ENCODE results near the gene GSDMA.
"Not testable (repeated sequence)": the region's sequence is repeated elsewhere in the genome, so short reads cannot be mapped to it uniquely, and the experiment has no call there.

GSDMA gene

DNA sequence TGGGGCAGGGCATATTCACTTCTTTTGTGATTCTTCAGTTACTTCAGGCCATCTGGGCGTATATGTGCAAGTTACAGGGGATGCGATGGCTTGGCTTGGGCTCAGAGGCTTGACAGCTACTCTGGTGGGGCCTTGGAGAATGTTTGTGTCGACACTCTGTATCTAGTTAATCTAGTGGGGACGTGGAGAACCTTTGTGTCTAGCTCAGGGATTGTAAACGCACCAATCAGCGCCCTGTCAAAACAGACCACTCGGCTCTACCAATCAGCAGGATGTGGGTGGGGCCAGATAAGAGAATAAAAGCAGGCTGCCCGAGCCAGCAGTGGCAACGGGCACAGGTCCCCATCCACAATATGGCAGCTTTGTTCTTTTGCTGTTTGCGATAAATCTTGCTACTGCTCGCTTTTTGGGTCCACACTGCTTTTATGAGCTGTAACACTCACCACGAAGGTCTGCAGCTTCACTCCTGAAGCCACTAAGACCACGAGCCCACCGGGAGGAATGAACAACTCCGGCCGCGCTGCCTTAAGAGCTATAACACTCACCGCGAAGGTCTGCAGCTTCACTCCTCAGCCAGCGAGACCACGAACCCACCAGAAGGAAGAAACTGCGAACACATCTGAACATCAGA is 49.3 kb downstream of the GSDMA start:
- H3K4me3 Mint-ChIP-seq: not testable (repeated sequence)

DNA sequence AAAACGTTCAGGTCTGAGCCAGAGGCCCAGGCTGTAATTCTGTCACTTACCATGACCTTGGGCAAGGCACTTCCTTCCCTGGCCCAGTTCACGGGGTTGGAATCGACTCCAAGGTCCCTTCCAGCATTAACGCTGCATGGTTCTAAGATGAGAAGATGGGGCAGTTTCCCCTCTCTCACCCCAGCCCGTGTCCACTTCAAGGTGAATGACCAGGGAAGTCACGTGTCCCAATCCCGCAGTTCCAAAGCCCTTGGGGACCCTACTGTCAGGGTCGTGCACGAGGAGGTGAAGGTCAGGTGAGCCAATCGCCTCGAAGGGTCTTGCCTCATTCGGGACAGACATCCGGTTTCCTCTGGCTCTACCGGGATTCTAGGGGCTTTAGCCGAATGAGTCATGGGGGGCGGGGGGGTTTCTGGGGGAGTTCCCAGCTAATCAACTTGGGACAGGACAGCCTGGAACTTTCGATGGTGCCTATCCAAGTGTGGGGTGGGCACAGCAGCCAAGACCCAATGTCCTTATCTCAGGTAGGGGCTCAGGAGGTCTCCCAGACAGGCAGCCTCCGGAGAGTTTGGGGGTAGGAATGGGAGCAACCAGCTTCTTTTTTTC is 51.7 kb downstream of the GSDMA start:
- no peak for ATAC-seq (replicated peaks)
- peaks cover 2 to 18% of the 10 kb centered on the region in 2 donors for H3K36me3 Mint-ChIP-seq
- H3K9me3 Mint-ChIP-seq: no peaks in the 10 kb centered on the region
- peaks cover 6 to 7% of the 10 kb centered on the region in 2 donors for H3K27me3 Mint-ChIP-seq
- H3K27ac Mint-ChIP-seq: no peak overlapping the region
- DNase-seq: no peak
- no peak overlapping the region for H3K4me3 Mint-ChIP-seq
- peaks cover 5 to 7% of the 10 kb centered on the region in 2 donors for H3K4me1 Mint-ChIP-seq

More for the DNA sequence above, 49.3 kb downstream of the GSDMA start:
- H3K36me3 Mint-ChIP-seq; DNase-seq; H3K27me3 Mint-ChIP-seq; H3K4me1 Mint-ChIP-seq; H3K9me3 Mint-ChIP-seq; H3K27ac Mint-ChIP-seq; ATAC-seq (replicated peaks): not testable (repeated sequence)

DNA sequence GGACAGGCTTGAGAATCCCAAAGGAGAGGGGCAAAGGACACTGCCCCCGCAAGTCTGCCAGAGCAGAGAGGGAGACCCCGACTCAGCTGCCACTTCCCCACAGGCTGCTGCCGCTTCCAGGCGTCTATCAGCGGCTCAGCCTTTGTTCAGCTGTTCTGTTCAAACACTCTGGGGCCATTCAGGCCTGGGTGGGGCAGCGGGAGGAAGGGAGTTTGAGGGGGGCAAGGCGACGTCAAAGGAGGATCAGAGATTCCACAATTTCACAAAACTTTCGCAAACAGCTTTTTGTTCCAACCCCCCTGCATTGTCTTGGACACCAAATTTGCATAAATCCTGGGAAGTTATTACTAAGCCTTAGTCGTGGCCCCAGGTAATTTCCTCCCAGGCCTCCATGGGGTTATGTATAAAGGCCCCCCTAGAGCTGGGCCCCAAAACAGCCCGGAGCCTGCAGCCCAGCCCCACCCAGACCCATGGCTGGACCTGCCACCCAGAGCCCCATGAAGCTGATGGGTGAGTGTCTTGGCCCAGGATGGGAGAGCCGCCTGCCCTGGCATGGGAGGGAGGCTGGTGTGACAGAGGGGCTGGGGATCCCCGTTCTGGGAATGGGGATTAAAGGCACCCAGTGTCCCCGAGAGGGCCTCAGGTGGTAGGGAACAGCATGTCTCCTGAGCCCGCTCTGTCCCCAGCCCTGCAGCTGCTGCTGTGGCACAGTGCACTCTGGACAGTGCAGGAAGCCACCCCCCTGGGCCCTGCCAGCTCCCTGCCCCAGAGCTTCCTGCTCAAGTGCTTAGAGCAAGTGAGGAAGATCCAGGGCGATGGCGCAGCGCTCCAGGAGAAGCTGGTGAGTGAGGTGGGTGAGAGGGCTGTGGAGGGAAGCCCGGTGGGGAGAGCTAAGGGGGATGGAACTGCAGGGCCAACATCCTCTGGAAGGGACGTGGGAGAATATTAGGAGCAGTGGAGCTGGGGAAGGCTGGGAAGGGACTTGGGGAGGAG is 52.5 kb downstream of the GSDMA start, which contains the start of gene CSF3:
Gene CSF3, plus strand, starts transcription at position 436 of the 993 bp plus-strand sequence. Its CDS starts 35 bp downstream, at position 471.
- Mint-ChIP-seq H3K36me3 (peaks cover 9 to 26% of the 10 kb centered on the region in 2 donors), H3K9me3 (no peaks in the 10 kb centered on the region), H3K4me3 (no peak within 1 kb of the TSS), H3K4me1 (peaks cover 5 to 7% of the 10 kb centered on the region in 2 donors), H3K27me3 (peaks cover 6 to 7% of the 10 kb centered on the region in 2 donors), H3K27ac (peak within 1 kb of the TSS; percentile 42)
- ATAC-seq (replicated peaks) (no peak), DNase-seq (no peak)

DNA sequence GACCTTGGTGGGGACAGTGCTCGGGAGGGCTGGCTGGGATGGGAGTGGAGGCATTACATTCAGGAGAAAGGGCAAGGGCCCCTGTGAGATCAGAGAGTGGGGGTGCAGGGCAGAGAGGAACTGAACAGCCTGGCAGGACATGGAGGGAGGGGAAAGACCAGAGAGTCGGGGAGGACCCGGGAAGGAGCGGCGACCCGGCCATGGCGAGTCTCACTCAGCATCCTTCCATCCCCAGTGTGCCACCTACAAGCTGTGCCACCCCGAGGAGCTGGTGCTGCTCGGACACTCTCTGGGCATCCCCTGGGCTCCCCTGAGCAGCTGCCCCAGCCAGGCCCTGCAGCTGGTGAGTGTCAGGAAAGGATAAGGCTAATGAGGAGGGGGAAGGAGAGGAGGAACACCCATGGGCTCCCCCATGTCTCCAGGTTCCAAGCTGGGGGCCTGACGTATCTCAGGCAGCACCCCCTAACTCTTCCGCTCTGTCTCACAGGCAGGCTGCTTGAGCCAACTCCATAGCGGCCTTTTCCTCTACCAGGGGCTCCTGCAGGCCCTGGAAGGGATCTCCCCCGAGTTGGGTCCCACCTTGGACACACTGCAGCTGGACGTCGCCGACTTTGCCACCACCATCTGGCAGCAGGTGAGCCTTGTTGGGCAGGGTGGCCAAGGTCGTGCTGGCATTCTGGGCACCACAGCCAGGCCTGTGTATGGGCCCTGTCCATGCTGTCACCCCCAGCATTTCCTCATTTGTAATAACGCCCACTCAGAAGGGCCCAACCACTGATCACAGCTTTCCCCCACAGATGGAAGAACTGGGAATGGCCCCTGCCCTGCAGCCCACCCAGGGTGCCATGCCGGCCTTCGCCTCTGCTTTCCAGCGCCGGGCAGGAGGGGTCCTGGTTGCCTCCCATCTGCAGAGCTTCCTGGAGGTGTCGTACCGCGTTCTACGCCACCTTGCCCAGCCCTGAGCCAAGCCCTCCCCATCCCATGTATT is 53.5 kb downstream of the GSDMA start:
- no peak for DNase-seq

DNA sequence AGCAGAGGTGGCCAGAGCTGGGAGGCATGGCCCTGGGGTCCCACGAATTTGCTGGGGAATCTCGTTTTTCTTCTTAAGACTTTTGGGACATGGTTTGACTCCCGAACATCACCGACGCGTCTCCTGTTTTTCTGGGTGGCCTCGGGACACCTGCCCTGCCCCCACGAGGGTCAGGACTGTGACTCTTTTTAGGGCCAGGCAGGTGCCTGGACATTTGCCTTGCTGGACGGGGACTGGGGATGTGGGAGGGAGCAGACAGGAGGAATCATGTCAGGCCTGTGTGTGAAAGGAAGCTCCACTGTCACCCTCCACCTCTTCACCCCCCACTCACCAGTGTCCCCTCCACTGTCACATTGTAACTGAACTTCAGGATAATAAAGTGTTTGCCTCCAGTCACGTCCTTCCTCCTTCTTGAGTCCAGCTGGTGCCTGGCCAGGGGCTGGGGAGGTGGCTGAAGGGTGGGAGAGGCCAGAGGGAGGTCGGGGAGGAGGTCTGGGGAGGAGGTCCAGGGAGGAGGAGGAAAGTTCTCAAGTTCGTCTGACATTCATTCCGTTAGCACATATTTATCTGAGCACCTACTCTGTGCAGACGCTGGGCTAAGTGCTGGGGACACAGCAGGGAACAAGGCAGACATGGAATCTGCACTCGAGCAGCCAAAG is 54.7 kb downstream of the GSDMA start:
- H3K36me3 Mint-ChIP-seq: peaks cover 21 to 41% of the 10 kb centered on the region in 2 donors
- H3K9me3 Mint-ChIP-seq: no peaks in the 10 kb centered on the region
- peaks cover 5 to 7% of the 10 kb centered on the region in 2 donors for H3K4me1 Mint-ChIP-seq
- peaks cover 1 to 4% of the 10 kb centered on the region in 2 donors for H3K27me3 Mint-ChIP-seq
- no peak overlapping the region for H3K4me3 Mint-ChIP-seq
- ATAC-seq (replicated peaks) (no peak), DNase-seq (no peak)
- peak overlapping the region; percentile 14 for H3K27ac Mint-ChIP-seq

More for the DNA sequence above, 53.5 kb downstream of the GSDMA start:
- peak overlapping the region; percentile 25 for H3K27ac Mint-ChIP-seq
- no peaks in the 10 kb centered on the region for H3K9me3 Mint-ChIP-seq
- H3K27me3 Mint-ChIP-seq: peaks cover 6 to 7% of the 10 kb centered on the region in 2 donors
- no peak overlapping the region for H3K4me3 Mint-ChIP-seq
- H3K36me3 Mint-ChIP-seq: peaks cover 14 to 32% of the 10 kb centered on the region in 2 donors
- ATAC-seq (replicated peaks): no peak
- H3K4me1 Mint-ChIP-seq: peaks cover 5 to 7% of the 10 kb centered on the region in 2 donors

DNA sequence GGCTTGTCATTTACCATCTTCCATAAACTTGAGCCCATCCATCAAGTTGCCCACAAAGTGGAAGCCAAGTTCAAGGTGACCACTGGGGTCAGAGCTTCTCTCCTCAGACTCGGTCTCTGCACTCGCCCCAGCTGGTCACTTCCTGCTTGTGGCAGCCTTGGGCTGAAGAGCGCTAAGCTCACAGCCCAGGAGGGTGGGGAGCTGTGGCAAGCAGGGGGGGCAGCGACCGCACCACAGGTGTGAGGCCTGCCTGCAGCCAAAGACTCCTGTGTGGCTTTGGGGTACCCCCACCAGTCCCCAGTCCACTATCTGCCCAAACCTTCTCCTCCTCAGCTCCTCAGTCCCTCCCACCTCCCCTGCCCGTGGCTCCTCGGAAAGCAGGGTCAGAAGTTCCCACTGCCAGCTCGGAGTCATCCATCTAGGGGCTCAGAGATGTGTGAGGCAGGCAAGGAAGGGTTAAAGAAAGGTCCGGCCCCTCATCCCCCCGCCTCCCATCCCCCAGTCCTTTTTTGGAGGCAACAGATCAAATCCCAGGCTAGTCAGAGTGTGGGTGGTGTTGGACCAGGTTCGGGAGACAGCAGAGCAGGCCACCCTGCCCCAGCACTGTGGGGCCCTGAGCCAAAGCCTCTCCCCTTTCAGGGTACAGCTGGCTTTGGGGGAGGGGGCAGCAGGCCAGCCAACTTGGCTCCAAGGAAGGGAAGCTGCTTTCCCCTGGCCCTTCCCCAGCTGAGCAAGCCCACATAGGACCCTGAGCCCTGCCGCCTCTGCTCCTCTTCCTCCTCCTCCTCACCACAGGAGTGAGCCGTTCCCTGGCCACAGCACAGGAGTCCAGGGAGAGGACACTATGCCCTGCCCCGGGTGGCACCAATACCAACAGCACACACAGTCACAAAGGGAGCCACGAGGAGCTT is 55.7 kb downstream of the GSDMA start:
- H3K4me3 Mint-ChIP-seq: no peak overlapping the region
- peaks cover 5 to 6% of the 10 kb centered on the region in 2 donors for H3K4me1 Mint-ChIP-seq
- no peaks in the 10 kb centered on the region for H3K9me3 Mint-ChIP-seq
- peak overlapping the region; percentile 67 for H3K27ac Mint-ChIP-seq
- ATAC-seq (replicated peaks) (no peak), DNase-seq (no peak)
- peaks cover 0 to 4% of the 10 kb centered on the region in 2 donors for H3K27me3 Mint-ChIP-seq
- peaks cover 21 to 41% of the 10 kb centered on the region in 2 donors for H3K36me3 Mint-ChIP-seq

DNA sequence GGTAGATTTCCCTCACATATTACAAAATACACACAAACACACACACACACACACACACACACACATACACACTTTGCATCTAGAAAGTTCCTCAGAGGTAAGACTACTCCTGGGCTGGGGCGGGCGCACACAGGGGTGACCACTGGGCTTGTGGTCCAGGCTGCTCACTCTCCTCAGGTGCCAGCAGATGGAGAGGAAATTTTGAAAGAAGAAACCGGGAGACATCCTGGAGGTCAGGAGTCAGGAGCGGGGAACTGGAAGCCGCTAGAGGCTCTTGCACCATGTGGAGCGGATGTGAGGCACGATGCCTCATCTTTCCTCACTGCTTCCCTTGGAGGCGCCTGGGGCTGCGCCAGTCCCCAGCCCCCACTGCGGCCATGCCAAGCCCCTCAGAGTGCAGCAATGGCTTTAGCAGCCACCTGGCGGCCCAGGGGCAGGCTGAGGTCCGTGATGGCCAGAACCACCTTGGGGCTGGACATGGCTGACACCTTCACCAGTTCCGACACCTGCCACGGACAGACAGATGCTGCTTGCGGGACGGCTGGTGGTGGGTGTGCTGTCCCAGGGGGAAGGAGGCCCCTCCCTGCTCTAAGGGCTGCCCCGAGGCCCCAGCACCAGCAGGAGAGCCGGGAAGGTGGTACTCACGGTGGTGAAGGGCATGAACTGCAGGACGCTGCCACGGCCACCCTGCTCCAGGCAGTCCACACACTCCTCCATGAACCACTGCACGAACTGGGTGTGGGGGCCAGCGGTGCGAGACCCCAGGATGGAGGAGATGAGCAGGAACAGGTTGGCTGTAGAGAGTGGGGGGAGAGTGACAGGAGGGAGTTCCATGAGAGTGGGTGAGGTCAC is 56.6 kb downstream of the GSDMA start:
- H3K36me3 Mint-ChIP-seq: peaks cover 26 to 47% of the 10 kb centered on the region in 2 donors
- DNase-seq: no peak
- no peaks in the 10 kb centered on the region for H3K27me3 Mint-ChIP-seq
- no peaks in the 10 kb centered on the region for H3K9me3 Mint-ChIP-seq
- peak in 1 of 2 donors; percentile 34 for ATAC-seq (replicated peaks)
- peak overlapping the region; percentile 67 for H3K27ac Mint-ChIP-seq
- H3K4me1 Mint-ChIP-seq: no peaks in the 10 kb centered on the region
- H3K4me3 Mint-ChIP-seq: no peak overlapping the region

DNA sequence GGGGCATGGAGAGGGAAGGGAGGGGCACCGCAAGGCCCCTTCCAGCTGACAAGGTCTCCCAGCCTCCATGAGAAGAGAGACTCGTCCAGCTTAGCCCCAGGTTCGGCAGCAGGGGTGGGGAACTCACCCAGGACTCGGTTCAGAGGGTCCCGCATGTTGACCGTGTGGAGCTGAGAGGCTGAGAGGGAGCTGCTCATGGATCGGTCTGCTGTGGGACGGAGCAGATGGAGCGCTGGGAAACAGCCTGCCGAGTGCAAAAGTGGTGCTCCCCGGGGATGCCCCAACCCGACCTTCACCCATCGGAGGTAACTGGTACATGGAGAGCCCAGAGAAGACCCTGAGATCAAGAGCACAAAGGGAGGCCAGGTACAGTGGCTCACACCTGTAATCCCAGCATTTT is 57.3 kb downstream of the GSDMA start:
- Mint-ChIP-seq H3K9me3 (no peaks in the 10 kb centered on the region), H3K4me1 (no peaks in the 10 kb centered on the region), H3K27ac (no peak overlapping the region), H3K27me3 (no peaks in the 10 kb centered on the region), H3K36me3 (peaks cover 27 to 48% of the 10 kb centered on the region in 2 donors), H3K4me3 (no peak overlapping the region)
- DNase-seq (no peak), ATAC-seq (replicated peaks) (no peak)

DNA sequence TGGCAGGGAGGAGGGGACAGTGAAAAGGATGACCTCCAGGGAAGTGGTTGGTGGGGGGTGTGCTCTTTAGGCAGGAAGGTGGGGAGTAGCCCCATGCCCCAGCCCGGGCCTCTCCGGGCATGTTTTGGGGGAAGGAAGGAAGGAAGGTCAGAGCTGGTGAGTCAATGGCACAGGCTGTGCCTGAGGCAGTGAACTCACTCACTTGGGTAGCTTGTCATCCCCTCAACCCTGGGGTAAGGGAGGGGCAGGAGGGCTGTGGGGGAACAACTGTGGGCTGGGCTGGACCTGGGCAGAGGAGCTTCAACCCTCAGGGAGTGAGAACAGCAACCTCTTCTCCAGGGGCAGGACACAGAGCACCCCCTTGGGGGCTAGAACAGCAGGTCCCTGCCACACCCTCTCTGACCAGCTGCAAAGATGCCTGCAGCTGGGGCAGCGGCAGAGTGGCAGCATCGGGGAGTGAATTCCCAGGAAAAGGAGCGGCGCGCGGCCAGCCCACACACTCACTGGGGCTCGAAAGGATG is 58.7 kb downstream of the GSDMA start:
- H3K9me3 Mint-ChIP-seq: no peaks in the 10 kb centered on the region

DNA sequence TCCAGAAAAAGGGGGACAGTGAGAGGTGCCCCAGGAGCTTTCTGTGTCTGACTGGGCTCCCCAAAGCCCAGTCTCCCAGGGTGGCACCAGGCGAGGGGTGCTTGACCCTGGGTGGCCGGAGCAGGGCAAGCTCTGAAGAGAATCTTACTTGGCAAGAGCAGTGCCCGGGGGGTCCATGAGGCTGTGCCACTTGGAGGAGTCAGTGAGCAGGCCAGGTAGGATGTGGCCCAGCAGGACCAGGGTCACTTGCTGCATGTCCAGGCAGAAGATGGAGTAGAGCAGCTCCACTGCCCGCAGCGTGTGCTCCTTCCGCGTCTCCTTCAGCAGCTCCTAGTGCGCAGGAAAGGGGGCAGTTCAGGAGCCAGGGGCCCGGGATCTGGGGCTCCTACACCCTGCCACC is 59.7 kb downstream of the GSDMA start:
- Mint-ChIP-seq H3K4me3 (no peak overlapping the region), H3K36me3 (peaks cover 47 to 67% of the 10 kb centered on the region in 2 donors), H3K4me1 (peaks cover 6 to 7% of the 10 kb centered on the region in 2 donors), H3K27me3 (no peaks in the 10 kb centered on the region), H3K9me3 (no peaks in the 10 kb centered on the region), H3K27ac (peak overlapping the region; percentile 65)
- DNase-seq (no peak), ATAC-seq (replicated peaks) (no peak)

More for the DNA sequence above, 58.7 kb downstream of the GSDMA start:
- Mint-ChIP-seq H3K36me3 (peaks cover 41 to 61% of the 10 kb centered on the region in 2 donors), H3K4me3 (no peak overlapping the region), H3K27me3 (no peaks in the 10 kb centered on the region), H3K27ac (no peak overlapping the region), H3K4me1 (peaks cover 0 to 2% of the 10 kb centered on the region in 2 donors)
- no peak for DNase-seq
- ATAC-seq (replicated peaks): no peak

DNA sequence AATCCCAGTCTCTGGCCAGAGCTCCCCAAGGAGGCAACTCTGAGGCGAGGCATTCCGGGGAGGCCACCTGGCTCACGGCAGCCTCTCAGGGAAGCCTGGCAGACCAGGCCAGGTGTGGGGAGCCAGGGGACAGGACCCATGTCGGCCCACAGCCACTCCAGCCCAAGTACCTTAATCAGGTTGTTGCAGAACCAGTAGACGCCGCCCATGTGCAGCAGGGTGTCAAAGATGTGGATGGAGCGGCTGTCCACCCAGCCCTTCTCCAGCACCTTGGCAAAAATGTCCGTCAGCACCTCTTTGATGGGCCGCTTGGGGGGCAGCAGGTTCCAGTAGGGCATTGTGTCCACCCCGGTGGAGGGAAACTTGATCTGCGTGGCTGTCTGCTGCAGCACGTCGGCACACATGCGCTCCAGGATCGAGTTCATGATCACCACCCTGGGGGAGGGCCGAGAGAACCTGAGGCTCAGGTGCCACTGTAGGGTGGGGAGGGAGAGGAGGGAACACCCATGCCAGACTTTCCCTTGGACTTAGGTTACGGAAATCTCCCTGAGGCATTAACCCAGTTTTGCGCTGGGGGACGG is 60.2 kb downstream of the GSDMA start:
- Mint-ChIP-seq H3K9me3 (no peaks in the 10 kb centered on the region), H3K4me3 (no peak overlapping the region), H3K36me3 (peaks cover 47 to 67% of the 10 kb centered on the region in 2 donors), H3K4me1 (peaks cover 6 to 7% of the 10 kb centered on the region in 2 donors), H3K27ac (peak overlapping the region; percentile 65), H3K27me3 (no peaks in the 10 kb centered on the region)
- no peak for ATAC-seq (replicated peaks)
- DNase-seq: no peak
